Right lobe of liver (tissue), 6 donors: Measurements from ENCODE around the gene DYNC2LI1. TPM values are rescaled to one million over a fixed set of nuclear protein-coding genes. Genes with fewer than 3 reads are reported as not detected.

Source experiments
- ATAC-seq, 4 donors: fragments of 200-7000 bp; cut with Tn5 transposase; one replicate each; pipeline ENCODE4 v1.9.1; 2020; ENCODE audit warnings: mild to moderate bottlenecking in 4 of 4, moderate library complexity in 4 of 4
- DNase-seq, 3 donors: peaks; one replicate each; pipeline ENCODE4 v3.0.0-alpha.2; 2020
- H3K27ac ChIP-seq, 3 donors: fragments of 200-600 bp; one replicate each; pipeline ENCODE4 v1.8.0; 2022
- H3K27me3 ChIP-seq, 2 donors: fragments of 200-600 bp; one replicate each; pipeline ENCODE4 v1.8.0; 2022
- H3K36me3 ChIP-seq, 4 donors: fragments of 200-600 bp; sonication (generic) in 1 of 4; one replicate each; pipeline versions ENCODE4 v1.5.1 to v1.8.0; 2017 to 2022; ENCODE audit warnings: control low read depth in 1 of 4
- H3K4me1 ChIP-seq, 4 donors: fragments of 200-600 bp; sonication (generic) in 1 of 4; one replicate each; pipeline versions ENCODE4 v1.5.1 to v1.8.0; 2017 to 2022; ENCODE audit warnings: control low read depth in 1 of 4
- H3K4me3 ChIP-seq, 3 donors: fragments of 200-600 bp; one replicate each; pipeline ENCODE4 v1.8.0; 2022
- H3K9me3 ChIP-seq, 4 donors: fragments of 200-600 bp; sonication (generic) in 1 of 4; one replicate each; pipeline versions ENCODE4 v1.5.1 to v1.8.0; 2017 to 2022; ENCODE audit warnings: control low read depth in 1 of 4
- POLR2A ChIP-seq: fragments of 450-650 bp; IDR thresholded peaks from one replicate; pipeline ENCODE4 v1.6.1; 2017; ENCODE audit warnings: antibody characterized with exemption, mild to moderate bottlenecking
- WGBS: methylation state at CpG from one replicate; pipeline ENCODE4 v1.1.6; 2018; ENCODE audit warnings: low coverage, low lambda C conversion rate; ENCODE audit not compliant: insufficient coverage; ENCODE audit errors: missing lambda C conversion rate; 5-methylcytosine and 5-hydroxymethylcytosine counted together
- intact Hi-C, 2 donors: fragments of 100-400 bp; cut with DNase I; formaldehyde crosslinking; loops; one replicate each; pipeline versions ENCODE4 v1.11.2 to v1.14.1; 2022
- total RNA-seq, 6 experiments: library from RNA; depleted of rRNA in 2 of 6; stranded (reverse); fragments of >200 nt in 2 of 6; fragmentation: NEBNext Ultra II Directional in 3 of 6; extraction: Animal tissue kit (Norgen Biotek cat#: 25700) in 3 of 6; gene quantifications; one replicate each; pipeline versions ENCODE4 v1.1.0 to v1.2.4, GENCODE V29; 2016 to 2023
- TF ChIP-seq, protein P1 (sequence below), 4 donors: fragments of 200-600 bp in 3 of 4; fragments of 450-650 bp in 1 of 4; IDR thresholded peaks; one replicate each; pipeline versions ENCODE4 v1.5.1 to v1.8.0; 2016 to 2022; ENCODE audit warnings: antibody characterized with exemption in 4 of 4, mild to moderate bottlenecking in 2 of 4
- donor health status: DM: no; HTN: yes; CAD: no.
- donor health status: DM: no; HTN: no; CAD: no.
- donor health status: DM: no; HTN: no; CAD: no.
- donor health status: DM: no; HTN: yes; CAD: no.
- donor health status: DM: no; HTN: yes; CAD: no.

DYNC2LI1 gene
- total RNA-seq, 6 experiments from 2014 or later, result 3.2 to 6.9 (median 6.2) TPM

GRCh38 chr2:43851011-43851980 lies 77.5 kb downstream of the DYNC2LI1 start:
- peak overlapping the region in 1 of 3 donors; percentile 37 for H3K27ac ChIP-seq
- H3K9me3 ChIP-seq, result no peaks in the 10 kb centered on the region
- H3K27me3 ChIP-seq, result no peaks in the 10 kb centered on the region
- H3K36me3 ChIP-seq, result peaks cover 0 to 70% (median 16%) of the 10 kb centered on the region in 4 donors
- no peak for TF ChIP-seq POLR2A
- TF ChIP-seq, protein P1, sequence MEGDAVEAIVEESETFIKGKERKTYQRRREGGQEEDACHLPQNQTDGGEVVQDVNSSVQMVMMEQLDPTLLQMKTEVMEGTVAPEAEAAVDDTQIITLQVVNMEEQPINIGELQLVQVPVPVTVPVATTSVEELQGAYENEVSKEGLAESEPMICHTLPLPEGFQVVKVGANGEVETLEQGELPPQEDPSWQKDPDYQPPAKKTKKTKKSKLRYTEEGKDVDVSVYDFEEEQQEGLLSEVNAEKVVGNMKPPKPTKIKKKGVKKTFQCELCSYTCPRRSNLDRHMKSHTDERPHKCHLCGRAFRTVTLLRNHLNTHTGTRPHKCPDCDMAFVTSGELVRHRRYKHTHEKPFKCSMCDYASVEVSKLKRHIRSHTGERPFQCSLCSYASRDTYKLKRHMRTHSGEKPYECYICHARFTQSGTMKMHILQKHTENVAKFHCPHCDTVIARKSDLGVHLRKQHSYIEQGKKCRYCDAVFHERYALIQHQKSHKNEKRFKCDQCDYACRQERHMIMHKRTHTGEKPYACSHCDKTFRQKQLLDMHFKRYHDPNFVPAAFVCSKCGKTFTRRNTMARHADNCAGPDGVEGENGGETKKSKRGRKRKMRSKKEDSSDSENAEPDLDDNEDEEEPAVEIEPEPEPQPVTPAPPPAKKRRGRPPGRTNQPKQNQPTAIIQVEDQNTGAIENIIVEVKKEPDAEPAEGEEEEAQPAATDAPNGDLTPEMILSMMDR (IDR thresholded peaks at IDR 0.05), result no peak
- DNase-seq (no peak), ATAC-seq (no peak)
- WGBS, result 68% methylated on average over 4 of the region's 20 CpGs
- no peak overlapping the region for H3K4me3 ChIP-seq
- intact Hi-C loops, result no loop called here
- H3K4me1 ChIP-seq, result peaks cover 0 to 40% (median 8%) of the 10 kb centered on the region in 4 donors

- intact Hi-C loops, result no loop called here
- Histone ChIP-seq H3K36me3 (peaks cover 0 to 78% (median 16%) of the 10 kb centered on the region in 4 donors), H3K27me3 (no peaks in the 10 kb centered on the region), H3K4me3 (no peak overlapping the region), H3K27ac (no peak overlapping the region), H3K4me1 (peaks cover 0 to 34% (median 6%) of the 10 kb centered on the region in 4 donors), H3K9me3 (no peaks in the 10 kb centered on the region)
- DNase-seq, result no peak
- WGBS, result no CpG with 5 or more reads among the region's 21 CpGs
- no peak for TF ChIP-seq POLR2A
- TF ChIP-seq, protein P1 (IDR thresholded peaks at IDR 0.05), result no peak
- ATAC-seq, result no peak
These were observed 78.4 kb downstream of the DYNC2LI1 start for GRCh38 chr2:43852196-43852730.

GRCh38 chr2:43853141-43854081 lies 79.6 kb downstream of the DYNC2LI1 start:
- intact Hi-C loops, result no loop called here
- 37% methylated on average over 5 of the region's 10 CpGs for WGBS

More at GRCh38 chr2:43853141-43854081, 79.6 kb downstream of the DYNC2LI1 start:
- Histone ChIP-seq H3K4me1 (peaks cover 0 to 23% (median under 1%) of the 10 kb centered on the region in 4 donors), H3K36me3 (peaks cover 0 to 86% (median 13%) of the 10 kb centered on the region in 4 donors), H3K27ac (peak overlapping the region in 1 of 3 donors; percentile 24), H3K27me3 (no peaks in the 10 kb centered on the region), H3K9me3 (no peaks in the 10 kb centered on the region), H3K4me3 (no peak overlapping the region)
- TF ChIP-seq POLR2A, result no peak
- TF ChIP-seq, protein P1 (IDR thresholded peaks at IDR 0.05), result no peak
- ATAC-seq (peak; percentile 55 to 90 (median 58)), DNase-seq (peak in 1 of 3 donors; percentile 89)
